GM19239 (cell line): ENCODE data around the gene CHST8.

Experiments
- DNase-seq: peaks from one replicate; pipeline ENCODE4 v3.0.0; 2011; ENCODE audit warnings: low spot score; ENCODE audit not compliant: insufficient read length
- FAIRE-seq: peaks from 2 replicates; lab custom pipeline; 2011; peaks lifted over from hg19 to GRCh38; lab: Jason Lieb, UNC

Gene CHST8

DNA sequence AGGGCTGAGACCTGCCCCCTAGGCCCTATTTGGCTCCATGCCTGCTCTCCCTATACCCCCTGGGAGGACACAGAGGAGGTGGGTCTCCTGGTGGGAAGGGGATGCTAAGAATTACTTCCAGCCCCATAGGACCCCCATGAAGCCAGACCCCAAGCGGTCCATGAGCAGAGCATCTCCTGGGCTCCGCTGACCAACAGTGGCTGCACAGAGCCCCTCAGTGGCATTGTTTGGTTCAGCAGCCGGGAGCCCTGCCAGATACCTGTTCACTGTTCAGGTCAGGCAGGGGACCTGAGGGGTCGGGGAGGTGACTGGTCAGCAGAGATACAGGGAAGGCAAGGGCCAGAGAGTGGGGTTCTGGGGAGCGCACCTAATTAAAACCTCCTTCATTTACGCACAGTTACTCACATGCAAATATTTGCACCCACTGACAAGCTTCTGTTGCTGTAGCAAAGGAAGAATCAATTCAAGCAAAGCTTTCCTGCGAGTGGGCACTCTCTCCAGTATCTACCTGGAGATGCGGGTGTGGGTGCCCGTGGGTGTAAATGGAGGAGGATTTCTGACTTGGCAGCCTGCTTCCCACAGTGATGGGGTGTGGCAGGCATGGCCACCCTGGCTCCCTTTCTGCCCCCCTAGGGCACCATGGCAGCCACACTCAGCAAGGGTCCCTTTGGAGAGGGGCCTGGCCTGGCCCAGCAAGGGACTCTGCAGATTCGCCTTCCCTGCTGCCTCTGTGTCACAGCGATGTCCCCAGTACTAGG lies 83.5 kb downstream of the CHST8 start:
- FAIRE-seq (no peak), DNase-seq (no peak)

DNA sequence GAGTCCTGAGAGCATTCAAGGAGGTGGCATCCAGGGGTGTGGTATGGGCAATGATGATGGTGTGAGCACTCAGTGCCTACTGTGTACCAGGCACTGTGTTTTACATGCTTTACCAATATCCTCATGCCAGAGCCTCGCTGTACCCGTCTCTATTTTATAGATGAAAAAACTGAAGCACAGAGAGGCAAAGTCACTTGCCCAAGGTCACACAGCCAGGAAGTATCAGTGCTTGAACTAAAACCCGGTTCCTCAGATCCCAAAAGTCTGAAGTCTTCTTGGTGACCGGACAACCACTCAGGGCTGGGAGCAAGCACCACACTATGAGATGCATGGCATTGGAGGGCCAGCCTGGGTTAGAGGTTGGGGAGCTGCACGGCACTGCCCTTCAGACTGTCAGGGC lies 84.1 kb downstream of the CHST8 start:
- no peak for FAIRE-seq
- DNase-seq, result no peak

DNA sequence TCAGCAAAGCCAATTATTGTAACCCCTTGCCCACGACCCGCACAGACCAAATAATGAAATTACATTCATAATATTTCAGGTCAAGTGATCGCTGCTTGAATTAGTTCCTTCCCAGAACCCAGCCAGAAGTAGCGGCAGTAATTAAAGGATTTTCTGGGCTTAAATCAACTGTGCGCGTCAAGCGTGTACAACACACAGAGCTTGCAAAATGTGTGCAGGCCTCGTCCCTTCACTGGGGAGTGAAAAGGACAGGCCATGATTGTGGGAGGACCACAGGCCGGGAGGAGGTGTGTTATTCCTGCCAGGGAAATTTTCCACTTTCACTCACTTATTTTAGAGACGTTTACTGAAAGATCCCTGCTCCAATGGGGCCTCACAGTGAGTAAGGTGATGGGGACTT lies 84.9 kb downstream of the CHST8 start:
- DNase-seq, result no peak
- FAIRE-seq, result no peak

DNA sequence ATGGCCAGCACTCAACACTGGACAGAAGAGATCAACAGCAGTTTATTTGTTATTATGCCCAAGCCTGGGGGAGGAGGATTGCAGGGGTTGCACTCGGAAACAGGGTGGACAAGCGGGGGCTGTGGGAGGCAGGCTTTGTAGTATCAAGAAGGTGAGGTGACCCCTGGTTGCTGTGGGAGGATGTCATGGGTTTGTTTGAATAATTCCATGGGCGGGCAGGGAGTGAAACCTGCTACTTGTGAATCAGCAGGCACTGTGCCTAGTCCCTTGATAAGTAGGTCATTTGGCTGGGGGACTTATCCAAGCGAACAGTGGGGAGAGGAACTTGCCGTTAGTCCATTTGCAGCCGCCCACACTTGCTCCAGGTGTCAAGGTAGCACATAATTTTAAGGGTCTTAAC lies 90.5 kb downstream of the CHST8 start:
- DNase-seq, result no peak
- no peak for FAIRE-seq

DNA sequence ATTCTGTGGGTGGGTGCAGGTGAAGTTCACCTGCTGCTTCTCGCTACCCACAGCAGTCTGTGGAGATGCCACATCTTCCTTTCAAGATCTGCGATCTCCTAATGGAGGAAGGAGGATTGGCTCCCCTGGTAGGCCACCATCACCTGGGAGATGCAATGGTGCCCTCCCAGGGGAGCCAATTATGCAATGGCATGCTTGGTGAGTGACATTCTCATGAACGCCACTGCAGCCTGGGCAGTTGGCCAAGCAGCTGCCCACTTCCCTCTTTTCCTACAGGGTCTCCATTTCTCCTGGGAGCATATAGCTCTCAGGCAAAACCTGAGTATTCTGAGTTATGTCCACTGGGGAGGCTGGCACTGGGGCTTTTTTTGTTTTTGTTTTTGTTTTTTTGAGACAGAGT lies 91.4 kb downstream of the CHST8 start:
- DNase-seq (no peak), FAIRE-seq (no peak)

DNA sequence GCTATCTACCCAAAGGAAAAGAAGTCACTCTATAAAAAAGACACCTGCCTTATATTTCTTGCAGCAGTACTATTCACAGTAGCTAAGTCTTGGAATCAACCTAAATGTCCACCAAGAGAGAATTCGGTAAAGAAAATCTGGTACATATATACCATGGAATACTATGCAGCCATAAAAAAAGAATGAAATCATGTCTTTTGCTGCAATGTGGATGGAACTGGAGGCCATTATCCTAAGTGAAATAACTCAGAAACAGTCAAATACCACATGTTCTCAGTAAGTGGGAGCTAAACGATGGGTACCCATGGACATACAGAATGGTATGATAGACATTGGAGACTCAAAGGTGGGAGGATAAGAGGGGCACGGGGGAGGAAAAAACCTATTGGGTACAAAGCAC lies 92.4 kb downstream of the CHST8 start:
- DNase-seq, result no peak
- no peak for FAIRE-seq

DNA sequence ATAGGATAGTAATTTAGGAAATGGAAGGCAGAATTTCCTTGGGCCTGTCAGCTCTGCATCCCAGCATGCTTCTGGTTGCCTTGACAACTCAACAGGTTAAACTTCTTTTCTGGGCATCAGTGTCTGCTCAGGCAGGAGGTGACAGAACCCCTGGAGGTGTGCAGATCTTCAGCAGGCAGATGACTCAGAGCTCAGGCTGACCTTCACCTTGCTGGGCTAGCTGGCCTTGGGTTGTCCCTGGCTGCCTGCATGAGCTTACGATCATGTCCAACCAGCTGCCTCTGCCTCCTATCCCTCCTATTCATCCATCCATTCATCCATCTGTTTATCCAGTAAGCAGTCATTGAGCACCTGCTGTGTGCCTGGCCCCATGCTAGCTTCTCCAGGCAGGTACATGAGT lies 93.7 kb downstream of the CHST8 start:
- no peak for DNase-seq
- FAIRE-seq, result no peak

DNA sequence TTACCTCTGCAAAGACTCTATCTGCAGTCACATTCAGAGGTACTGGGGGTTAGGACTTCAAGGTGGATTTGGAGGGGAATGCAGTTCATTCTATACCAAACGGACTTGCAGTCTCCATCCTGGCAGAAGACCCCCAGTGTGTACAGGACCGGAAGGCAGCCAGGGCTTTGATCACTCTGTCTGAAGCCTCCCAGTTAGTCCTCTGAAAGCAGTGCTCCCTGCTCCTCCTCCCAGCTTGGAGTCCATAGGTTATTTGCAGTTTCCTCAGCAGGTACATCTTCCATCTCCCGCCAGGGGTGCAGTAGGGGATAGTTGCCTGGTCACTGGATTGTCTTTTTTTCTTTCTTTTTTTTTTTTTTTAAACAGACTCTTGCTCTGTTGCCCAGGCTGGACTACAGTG lies 96.1 kb downstream of the CHST8 start:
- FAIRE-seq (no peak), DNase-seq (no peak)

DNA sequence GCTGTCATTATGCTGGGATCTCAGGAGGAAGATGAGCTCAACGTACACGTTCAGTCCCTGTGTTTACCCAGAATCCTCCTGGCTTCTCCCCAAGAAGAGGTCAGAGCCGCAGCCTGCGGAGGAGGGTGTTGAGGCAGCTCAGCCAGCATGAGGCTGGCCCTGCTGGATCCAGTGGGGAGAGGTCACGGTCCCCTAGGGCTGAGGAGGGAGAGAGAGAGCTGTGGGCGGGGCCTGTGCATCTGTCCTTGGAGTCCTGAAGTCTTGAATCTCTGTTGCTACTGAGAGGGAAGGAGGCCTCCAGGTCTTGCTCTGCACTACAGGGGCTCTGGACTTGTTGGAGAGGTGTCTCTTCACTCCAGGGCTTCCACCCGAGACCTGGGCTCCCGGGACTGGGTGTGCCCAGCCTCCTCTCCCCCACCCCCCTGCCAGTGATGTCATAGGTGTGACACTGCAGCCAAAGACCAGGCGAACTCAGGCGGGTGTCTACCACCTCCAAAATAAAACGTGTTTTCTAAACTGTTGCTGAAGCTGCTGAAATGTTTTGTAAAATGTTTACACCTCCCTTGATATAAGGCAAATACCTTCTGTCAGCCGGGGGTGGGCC lies 97.0 kb downstream of the CHST8 start:
- no peak for DNase-seq
- FAIRE-seq, result no peak

DNA sequence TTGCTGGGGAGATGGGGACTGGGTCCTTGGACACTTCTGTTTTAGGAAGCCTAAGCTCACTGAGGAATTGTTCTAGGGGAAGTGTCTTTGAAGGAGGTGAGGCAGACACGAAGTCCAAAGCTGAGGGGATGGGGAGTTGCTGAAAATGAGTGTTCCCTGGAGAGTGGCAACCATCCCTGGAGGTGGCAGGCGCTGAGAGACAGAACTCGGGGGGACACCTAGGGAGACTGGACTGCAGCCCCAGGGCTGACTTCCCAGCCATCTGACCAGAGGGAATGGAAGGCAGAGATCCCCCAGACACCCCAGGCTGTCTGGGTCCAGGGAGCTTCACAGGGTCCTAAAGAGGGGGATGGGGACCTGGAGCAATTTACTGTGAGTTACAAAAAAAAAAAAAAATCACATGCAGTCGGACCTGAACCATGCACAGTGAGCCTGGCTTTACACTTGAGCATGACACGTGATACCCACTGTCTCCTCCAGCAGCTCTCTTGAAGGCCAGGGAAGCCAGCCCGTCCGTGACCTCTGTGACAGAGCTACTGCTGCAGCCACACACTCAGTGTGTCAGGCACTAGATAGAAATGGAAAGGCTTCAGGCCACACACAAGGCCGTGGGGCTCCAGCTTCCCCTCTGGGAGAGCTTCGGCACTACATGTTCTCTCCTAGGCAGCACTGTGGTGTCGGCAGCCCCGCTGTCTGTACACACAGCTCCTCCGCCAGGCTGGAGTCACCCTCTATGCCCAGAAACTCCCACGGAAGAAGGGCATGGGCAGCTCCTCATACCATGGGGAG lies 97.8 kb downstream of the CHST8 start:
- no peak for FAIRE-seq
- no peak for DNase-seq

DNA sequence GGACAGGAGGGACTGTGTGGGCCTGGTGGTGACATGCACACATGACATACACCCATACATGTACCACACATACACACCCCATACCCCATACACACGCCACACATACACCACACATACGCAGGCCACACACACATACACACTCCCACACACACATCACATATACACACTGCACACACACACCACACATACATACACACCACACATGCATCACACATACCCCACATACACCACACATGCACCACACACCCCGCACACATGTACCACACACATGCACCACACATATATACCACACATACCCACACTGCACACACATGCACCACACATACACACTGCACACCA lies 98.4 kb downstream of the CHST8 start:
- DNase-seq (no peak), FAIRE-seq (no peak)

DNA sequence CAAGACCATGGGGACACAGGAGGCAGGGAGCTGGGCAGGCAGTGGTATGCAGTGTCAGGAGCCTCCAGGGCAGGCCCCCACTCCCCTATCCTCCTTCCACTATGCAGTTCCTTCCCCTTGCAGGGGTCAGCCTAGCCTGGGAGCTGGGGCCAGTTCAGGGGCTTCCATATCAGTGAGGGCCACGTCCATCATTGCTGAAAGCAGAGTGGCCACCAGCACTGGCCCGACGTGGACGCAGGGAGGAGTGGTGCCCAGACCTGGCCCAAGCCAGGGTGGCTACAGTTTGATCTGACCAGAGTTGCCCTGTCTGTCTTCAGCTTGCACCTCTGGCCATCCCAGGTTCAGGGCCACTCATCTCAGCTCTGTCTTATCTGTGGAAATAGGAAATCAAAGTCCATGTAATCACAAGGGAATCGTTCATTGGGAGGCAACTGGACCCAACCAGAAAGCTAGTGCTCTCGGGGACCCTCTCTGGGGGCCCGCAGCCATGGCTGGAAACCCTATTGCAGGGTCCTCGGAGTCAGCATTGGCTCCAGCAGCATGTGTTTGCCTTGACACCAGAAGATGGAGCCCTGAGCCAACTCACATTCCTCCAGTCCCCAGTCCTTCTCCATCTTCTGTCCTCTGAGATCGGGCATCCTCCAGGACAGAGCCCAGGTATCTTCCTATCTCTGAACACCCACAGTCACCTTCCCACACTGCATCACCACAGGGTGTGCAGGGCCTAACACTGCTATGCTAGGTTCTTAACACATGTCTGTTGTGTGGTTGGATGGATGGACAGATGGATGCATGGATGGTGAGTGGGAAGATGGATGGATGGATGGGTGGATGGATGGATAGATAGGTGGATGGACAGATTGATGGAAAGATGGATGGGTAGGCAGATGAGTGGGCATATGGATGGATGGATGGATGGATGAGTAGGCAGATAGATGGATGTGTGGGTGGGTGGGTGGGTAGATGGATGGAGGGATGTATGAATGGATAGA lies 99.2 kb downstream of the CHST8 start:
- FAIRE-seq, result no peak
- DNase-seq, result no peak

DNA sequence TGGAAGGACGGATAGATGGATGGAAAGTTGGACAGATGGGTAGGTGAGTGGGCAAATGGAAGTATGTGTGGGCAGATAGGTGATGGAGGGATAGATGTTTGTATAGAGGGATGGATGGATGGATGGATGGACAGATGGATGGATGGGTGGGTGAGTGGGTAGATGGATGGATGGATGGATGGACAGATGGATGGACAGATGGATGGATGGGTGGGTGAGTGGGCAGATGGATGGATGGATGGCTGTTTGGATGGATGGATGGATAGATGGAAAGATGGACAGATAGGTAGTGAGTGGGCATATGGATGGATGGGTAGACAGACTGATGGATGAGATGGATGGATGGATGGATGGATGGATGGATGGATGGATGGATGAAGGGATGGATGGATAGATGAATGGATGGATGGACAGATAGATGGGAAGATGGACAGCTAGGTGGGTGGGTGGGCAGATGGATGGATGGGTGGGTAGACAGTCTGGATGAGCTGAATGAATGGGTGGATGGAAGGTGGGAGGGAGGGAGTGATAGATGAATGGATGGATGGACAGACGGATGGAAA lies 100.1 kb downstream of the CHST8 start:
- DNase-seq (no peak), FAIRE-seq (no peak)

DNA sequence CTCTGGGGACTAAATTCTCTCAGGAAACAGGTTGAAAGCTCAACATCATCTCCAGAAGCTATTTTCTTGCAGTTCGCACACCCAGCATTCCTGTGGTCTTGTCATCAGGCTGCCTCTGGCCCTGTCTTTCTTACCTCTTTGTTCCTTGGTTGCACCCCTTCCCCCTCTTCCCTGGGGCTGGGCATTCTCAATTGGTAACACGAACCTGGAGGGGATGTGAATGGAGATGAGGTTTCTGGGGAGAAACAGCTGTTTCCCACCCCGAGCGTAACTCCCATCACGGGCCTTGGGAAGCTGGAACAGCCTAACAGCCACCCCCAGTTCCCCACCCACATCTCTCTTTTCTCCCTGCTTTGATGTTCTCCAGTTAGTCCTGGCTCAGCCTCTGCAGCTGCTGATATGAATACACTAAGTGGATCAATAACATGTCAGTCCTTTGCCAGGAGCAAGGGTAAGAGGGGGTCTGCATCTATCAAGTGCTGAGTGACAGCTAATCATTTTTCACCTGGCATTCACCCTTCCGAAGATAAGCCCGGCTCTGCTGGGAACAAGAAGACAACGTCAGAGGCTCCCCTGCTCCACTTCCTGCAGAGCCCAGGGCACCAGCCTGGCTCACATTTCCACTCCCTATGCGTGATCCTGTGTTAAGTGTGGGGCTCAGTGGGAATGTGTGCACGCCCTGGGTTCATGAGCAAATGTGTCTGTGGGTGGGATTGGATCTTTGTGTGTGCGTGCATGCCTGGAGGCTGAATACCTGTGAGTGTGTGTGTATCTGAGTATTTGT lies 100.9 kb downstream of the CHST8 start:
- FAIRE-seq, result no peak
- DNase-seq, result no peak

DNA sequence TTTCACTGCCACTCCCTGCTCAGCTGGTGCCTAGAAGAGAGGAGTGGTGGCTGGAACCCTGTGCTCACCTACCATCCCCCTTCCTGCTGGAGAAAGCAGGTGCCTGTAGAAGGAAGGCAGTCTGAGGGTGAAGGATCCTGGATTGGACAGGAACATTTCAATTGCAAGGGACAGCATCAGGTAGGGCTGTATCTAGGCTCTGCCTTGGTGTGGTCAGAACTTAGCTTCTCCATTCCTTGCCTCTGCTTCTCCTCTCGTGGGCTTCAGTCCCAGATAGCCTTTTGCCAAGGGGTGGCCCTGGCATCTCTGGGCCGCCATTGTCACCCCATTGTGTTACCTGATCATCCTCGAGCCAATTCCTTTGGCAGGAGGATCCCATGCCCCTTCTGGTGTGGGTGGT lies 101.8 kb downstream of the CHST8 start:
- no peak for FAIRE-seq
- DNase-seq, result no peak

DNA sequence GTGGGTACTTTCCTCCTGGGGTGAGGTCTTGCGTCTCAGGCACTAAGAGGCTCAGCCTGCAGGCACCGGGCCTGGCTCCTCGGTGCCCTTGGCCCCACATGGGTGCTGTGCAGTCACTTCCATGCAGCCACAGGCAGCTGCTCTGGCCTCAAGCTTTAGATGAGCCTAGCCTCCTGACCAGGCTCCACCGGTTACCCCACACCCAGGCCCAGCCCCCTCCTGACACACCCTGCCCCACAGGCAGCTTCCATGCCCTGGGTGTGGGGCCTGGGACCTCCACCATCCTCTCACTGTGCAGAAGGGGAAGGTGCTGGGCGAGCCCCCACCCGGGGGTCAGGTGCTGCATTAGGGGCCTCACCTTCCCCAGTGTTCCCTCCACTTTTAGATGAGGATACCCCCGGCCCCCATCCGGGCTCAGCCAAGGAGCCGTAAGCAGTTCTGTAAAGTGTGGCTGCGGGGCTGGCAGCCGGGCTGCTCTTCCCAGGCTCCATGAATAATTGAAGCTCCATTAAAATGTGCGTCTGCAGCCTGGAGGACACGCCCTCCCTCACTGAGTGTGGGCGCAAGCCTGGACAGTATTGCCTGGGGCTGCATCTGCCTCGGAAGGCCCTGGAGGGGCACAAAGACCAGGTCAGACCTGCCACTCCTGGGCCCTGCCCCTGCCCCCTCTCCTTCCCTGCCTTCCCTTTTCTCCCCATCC lies 102.4 kb downstream of the CHST8 start:
- FAIRE-seq, result no peak
- DNase-seq, result no peak

DNA sequence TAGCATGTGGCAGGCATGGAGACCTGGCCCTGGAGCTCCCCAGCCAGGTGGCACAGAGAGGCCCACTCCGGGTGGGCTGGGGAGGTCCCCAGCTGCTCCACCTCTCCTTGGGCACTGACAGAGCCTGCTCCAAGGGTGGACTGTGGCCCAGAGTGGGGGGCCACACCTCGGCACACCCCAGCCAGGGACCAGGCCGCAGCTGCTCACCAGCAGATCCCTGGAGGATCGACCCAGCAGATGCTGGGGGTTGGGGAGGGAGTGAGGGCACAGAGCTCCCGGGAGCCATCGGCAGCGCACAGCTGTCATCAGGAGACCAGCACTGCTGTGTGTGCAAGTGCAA lies 102.9 kb downstream of the CHST8 start:
- DNase-seq (no peak), FAIRE-seq (no peak)

DNA sequence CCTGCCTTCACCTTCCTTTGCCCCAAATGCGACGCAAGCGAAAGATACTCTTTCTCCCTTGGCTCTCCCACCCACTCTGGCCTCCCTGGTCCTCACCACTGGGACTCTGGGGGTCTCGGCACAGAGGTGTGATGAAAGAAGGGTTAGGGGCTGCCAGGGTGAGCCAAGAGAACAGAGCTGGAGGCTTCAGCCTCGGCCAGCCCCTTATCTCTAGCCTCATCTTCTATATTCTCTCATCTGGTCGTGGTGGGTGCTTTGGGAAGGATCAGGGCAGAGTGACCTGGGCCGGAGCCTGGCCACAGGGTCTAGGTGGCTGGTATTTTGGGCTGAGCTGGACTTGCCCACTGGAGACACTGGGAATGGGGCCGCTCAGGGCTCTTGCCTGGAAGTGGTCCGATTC lies 103.8 kb downstream of the CHST8 start:
- DNase-seq (no peak), FAIRE-seq (no peak)

DNA sequence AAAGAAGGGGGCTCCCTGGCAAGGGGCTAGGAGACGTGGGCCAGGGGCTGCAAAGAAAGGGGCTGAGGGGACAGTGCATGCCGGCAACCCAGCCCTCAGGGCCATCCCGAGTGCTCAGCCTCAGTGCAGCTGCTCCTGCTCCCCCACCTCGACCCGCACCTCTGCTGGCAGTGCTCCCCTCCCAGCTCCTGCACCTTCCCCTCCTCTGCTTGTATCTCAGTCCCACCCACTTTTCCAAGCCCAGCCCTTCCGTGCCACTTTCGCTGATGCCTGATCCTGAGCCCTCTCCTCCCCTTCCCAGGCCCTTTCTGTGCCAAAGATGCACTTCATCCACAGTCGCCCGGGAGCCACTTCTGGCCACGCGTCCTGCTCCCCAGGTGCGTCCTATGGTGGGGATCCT lies 105.0 kb downstream of the CHST8 start:
- DNase-seq (no peak), FAIRE-seq (no peak)
